ENCODE measurements around the gene TNNI2. TPM values are rescaled to one million over a fixed set of nuclear protein-coding genes. Genes with fewer than 3 reads are reported as not detected.

TNNI2 gene
- total and polyA plus RNA-seq, 2 donors (not counting 3 experiments of a cell fraction or from before 2014, with no cell fraction given): not detected

DNA sequence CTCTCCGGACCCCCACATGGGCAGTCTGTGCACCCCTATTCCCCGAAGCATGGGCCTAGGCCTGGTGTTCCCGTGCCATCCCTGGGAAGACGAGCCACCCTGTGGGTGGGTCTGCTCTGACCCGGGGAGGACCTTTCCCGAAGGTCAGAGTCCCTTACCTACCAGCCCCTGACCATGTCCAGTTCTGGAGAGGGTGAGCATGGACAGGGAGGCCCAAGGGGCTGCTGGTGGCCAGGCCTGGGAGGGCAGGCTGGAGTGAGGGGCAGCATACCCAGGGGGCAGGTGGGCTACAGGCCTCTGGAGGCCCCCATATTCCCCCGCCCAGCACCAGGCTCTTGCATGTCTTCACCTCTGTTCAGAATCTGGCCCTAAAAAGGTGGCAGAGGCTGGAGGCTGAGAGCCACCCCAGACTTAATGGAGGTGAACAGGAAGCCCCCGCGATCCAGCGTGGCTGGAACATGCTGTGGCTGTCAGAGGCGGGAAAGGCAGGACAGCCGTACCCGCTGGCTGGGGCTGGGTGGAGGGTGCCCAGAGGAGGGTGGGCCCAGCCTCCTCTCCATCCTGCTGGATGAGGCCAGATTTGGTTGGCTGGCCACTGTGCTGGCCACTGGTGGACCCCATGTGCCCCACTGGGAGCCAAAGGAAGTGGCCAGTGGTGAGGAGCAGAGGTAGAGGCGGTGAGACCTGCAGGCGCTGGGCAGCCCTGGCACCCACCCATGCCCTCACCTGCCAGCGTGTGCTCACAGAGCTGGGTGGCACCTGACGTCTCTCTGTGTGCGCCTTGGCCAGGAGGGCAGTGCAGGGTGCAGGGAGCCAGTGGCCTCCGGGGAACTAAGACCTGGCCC, 15.2 kb upstream of the TNNI2 start:
- TF ChIP-seq MYC (IDR thresholded peaks at IDR 0.05; ENCODE audit: low read depth, low read length): no peak
- TF ChIP-seq EZH2 (IDR thresholded peaks at IDR 0.05; ENCODE audit: borderline replicate concordance, low read depth, low read length, severe bottlenecking): no peak
- TF ChIP-seq JUN (IDR thresholded peaks at IDR 0.05; ENCODE audit: borderline replicate concordance, insufficient read depth, insufficient read length, low read depth): no peak
- TF ChIP-seq, protein P1, sequence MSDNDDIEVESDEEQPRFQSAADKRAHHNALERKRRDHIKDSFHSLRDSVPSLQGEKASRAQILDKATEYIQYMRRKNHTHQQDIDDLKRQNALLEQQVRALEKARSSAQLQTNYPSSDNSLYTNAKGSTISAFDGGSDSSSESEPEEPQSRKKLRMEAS (IDR thresholded peaks at IDR 0.05; ENCODE audit: insufficient read depth, insufficient read length): no peak
- TF ChIP-seq, protein P2, sequence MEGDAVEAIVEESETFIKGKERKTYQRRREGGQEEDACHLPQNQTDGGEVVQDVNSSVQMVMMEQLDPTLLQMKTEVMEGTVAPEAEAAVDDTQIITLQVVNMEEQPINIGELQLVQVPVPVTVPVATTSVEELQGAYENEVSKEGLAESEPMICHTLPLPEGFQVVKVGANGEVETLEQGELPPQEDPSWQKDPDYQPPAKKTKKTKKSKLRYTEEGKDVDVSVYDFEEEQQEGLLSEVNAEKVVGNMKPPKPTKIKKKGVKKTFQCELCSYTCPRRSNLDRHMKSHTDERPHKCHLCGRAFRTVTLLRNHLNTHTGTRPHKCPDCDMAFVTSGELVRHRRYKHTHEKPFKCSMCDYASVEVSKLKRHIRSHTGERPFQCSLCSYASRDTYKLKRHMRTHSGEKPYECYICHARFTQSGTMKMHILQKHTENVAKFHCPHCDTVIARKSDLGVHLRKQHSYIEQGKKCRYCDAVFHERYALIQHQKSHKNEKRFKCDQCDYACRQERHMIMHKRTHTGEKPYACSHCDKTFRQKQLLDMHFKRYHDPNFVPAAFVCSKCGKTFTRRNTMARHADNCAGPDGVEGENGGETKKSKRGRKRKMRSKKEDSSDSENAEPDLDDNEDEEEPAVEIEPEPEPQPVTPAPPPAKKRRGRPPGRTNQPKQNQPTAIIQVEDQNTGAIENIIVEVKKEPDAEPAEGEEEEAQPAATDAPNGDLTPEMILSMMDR (IDR thresholded peaks at IDR 0.05; ENCODE audit: extremely low read depth in 1 of 2, insufficient read depth in 1 of 2, low read depth in 1 of 2, low read length in 2 of 2): no peak
- TF ChIP-seq GATA2 (IDR thresholded peaks at IDR 0.05; ENCODE audit: insufficient read depth, insufficient read length, low read depth, low read length): no peak
- TF ChIP-seq FOS (IDR thresholded peaks at IDR 0.05; ENCODE audit: borderline replicate concordance, insufficient read depth, low read length): no peak
- TF ChIP-seq POLR2A (IDR thresholded peaks at IDR 0.05; ENCODE audit: low read depth, low read length): no peak
- TF ChIP-seq POLR2AphosphoS5 (IDR thresholded peaks at IDR 0.05; ENCODE audit: insufficient read depth, low read depth, low read length): no peak
- H4K20me1 ChIP-seq (replicated peaks; ENCODE audit: control insufficient read depth, extremely low read depth, insufficient read depth, low read length): no peaks in the 10 kb centered on the region
- no peak for DNase-seq (ENCODE audit: low read depth, low spot score)
- no peaks in the 10 kb centered on the region for H3K36me3 ChIP-seq (ENCODE audit: control insufficient read depth in 2 of 2, extremely low read depth in 1 of 2, insufficient read depth in 2 of 2, low read length in 2 of 2)
- no peaks in the 10 kb centered on the region for H3K9me3 ChIP-seq (replicated peaks; ENCODE audit: control insufficient read depth, insufficient read depth, low read length)
- ChIA-PET CTCF (interaction anchor here (0.9 to 2.0 kb wide), 5 partner anchors 9 to 171 kb away, joined by 3 to 15 read pairs (median 7); no protein-coding TSS in a partner anchor), POLR2A (no interaction called here)
- no peak overlapping the region for H2AFZ ChIP-seq (ENCODE audit: low read depth, low read length)
- H3K4me2 ChIP-seq (ENCODE audit: insufficient read depth, low read length): no peak overlapping the region
- no peak overlapping the region for H3K9ac ChIP-seq (replicated peaks; ENCODE audit: extremely low read depth, insufficient read depth, low read length)
- H3K4me3 ChIP-seq (replicated peaks in 1 of 3; ENCODE audit: insufficient read depth in 1 of 3, low read depth in 1 of 3, low read length in 3 of 3): no peak overlapping the region
- H3K27ac ChIP-seq (ENCODE audit: insufficient read depth, low read depth, low read length): no peak overlapping the region
- H3K79me2 ChIP-seq (ENCODE audit: control insufficient read depth, insufficient read depth, low read length): no peaks in the 10 kb centered on the region
- dilution Hi-C loops (cut with MboI; ENCODE audit: extremely low pct_ligation_motif_present, low sequenced_read_pairs) (no loop called here), intact Hi-C loops (cut with micrococcal nuclease) (no loop called here)
- no peaks in the 10 kb centered on the region for H3K27me3 ChIP-seq (ENCODE audit: control insufficient read depth in 2 of 2, insufficient read depth in 2 of 2, low read length in 2 of 2)
- H3K4me1 ChIP-seq (ENCODE audit: control insufficient read depth, extremely low read depth, insufficient read depth, low read length): peaks cover 3% of the 10 kb centered on the region
- no peak for FAIRE-seq
- no peaks in the 10 kb centered on the region for H3K9me1 ChIP-seq (replicated peaks; ENCODE audit: control insufficient read depth, extremely low read depth, insufficient read depth, low read length)
- no TSS peak for BruUV-seq (replicated peaks)
